Heart left ventricle (tissue), 16 donors: Measurements from ENCODE around the gene KRTAP10-8. TPM values are rescaled to one million over a fixed set of nuclear protein-coding genes. Genes with fewer than 3 reads are reported as not detected.
"Not testable (repeated sequence)": the region's sequence is repeated elsewhere in the genome, so short reads cannot be mapped to it uniquely, and the experiment has no call there.

ENCODE experiments used
- ATAC-seq, 4 donors: fragments of 200-7000 bp; cut with Tn5 transposase; one replicate each; pipeline ENCODE4 v1.9.1; 2020 to 2022; ENCODE audit warnings: moderate library complexity in 4 of 4, mild to moderate bottlenecking in 3 of 4, moderate number of reproducible peaks in 1 of 4
- DNase-seq, 5 donors: peaks; one replicate each; pipeline ENCODE4 v3.0.0-alpha.2; 2020
- H3K27ac ChIP-seq, 12 donors: fragments of 200-600 bp; sonication (generic) in 4 of 12; one replicate each; pipeline versions ENCODE4 v1.5.0 to v1.8.0; 2016 to 2022; ENCODE audit warnings: mild to moderate bottlenecking in 2 of 12
- H3K27me3 ChIP-seq, 9 donors: fragments of 200-600 bp; sonication (generic) in 2 of 9; one replicate each; pipeline versions ENCODE4 v1.5.1 to v1.8.0; 2016 to 2022; ENCODE audit warnings: mild to moderate bottlenecking in 3 of 9
- H3K36me3 ChIP-seq, 9 donors: fragments of 200-600 bp; sonication (generic) in 2 of 9; one replicate each; pipeline versions ENCODE4 v1.5.0 to v1.8.0; 2018 to 2022; ENCODE audit warnings: mild to moderate bottlenecking in 2 of 9
- H3K4me1 ChIP-seq, 12 donors: fragments of 200-600 bp; sonication (generic) in 4 of 12; one replicate each; pipeline versions ENCODE4 v1.5.0 to v1.8.0; 2016 to 2022; ENCODE audit warnings: mild to moderate bottlenecking in 3 of 12
- H3K4me3 ChIP-seq, 12 donors: fragments of 200-600 bp; sonication (generic) in 4 of 12; one replicate each; pipeline versions ENCODE4 v1.5.0 to v1.8.0; 2017 to 2022; ENCODE audit warnings: mild to moderate bottlenecking in 9 of 12, moderate library complexity in 4 of 12
- H3K9me3 ChIP-seq, 12 donors: fragments of 200-600 bp; sonication (generic) in 4 of 12; one replicate each; pipeline versions ENCODE4 v1.5.0 to v1.8.0; 2016 to 2022; ENCODE audit warnings: mild to moderate bottlenecking in 1 of 12
- POLR2A ChIP-seq, 2 donors: fragments of 450-650 bp; IDR thresholded peaks; one replicate each; pipeline ENCODE4 v1.6.1; 2017; ENCODE audit warnings: antibody characterized with exemption in 2 of 2, mild to moderate bottlenecking in 2 of 2, moderate library complexity in 2 of 2
- WGBS, 4 donors: extraction: QIAGEN DNeasy Blood & Tissue Kit in 2 of 4; methylation state at CpG; one replicate each; pipeline versions ENCODE4 v1.1.5 to v1.1.7; 2013 to 2018; 5-methylcytosine and 5-hydroxymethylcytosine counted together
- intact Hi-C, 10 donors: fragments of 100-400 bp; cut with DNase I; formaldehyde crosslinking; loops; one replicate each; pipeline versions ENCODE4 v1.11.1 to v1.14.2; 2022
- polyA plus RNA-seq, 2 donors: library from polyadenylated mRNA; stranded (reverse); fragments of 200-250 nt; gene quantifications; one replicate each; pipeline ENCODE4 v1.2.3, GENCODE V29; 2013
- total RNA-seq, 9 donors: library from RNA; depleted of rRNA in 2 of 9; stranded (reverse); fragments of >200 nt in 2 of 9; fragmentation: NEBNext Ultra II Directional in 3 of 9; extraction: Animal tissue kit (Norgen Biotek cat#: 25700) in 3 of 9; gene quantifications; one replicate each; pipeline versions ENCODE4 v1.1.0 to v1.2.4, GENCODE V29; 2016 to 2023
- TF ChIP-seq, protein P1 (sequence below), 12 donors: fragments of 200-600 bp; sonication (generic) in 4 of 12; IDR thresholded peaks; one replicate each; pipeline versions ENCODE4 v1.5.0 to v1.8.0; 2018 to 2022; ENCODE audit warnings: antibody characterized with exemption in 12 of 12, mild to moderate bottlenecking in 5 of 12
- donor health status: ischemic (EF 13 %, LVEDD 7.1; RV severe dilation, severe dysfunction).
- donor health status: healthy with polysubstance abuse.
- donor health status: DM: no; HTN: yes; CAD: no.
- donor health status: DM: no; HTN: no; CAD: no.
- donor health status: ischemic (EF 25% LVEDD 6.9; RV normal size, moderate dysfunction).
- donor health status: ischemic (EF 25% LVEDD 5.7; RV mildly dilated, moderate dysfunction).
- donor health status: healthy.
- donor health status: DM: yes; HTN: yes; CAD: no.
- donor health status: ischemic (EF 35%, LVEDD 5.7; RV mildly dilated, moderate dysfunction).
- donor health status: nonischemic (EF 11% LVEDD 7.7; RV severe dilation, severe dysfunction).
- donor health status: DM: yes; HTN: yes; CAD: no.
- donor health status: PGD.
- donor health status: ischemic (EF 29% LVEDD 5.4; RV normal size, mild dysfunction).
- donor health status: nonischemic (EF 23%, LVEDD 6.1; RV moderate dilation, normal function).

Gene KRTAP10-8
- total and polyA plus RNA-seq, 11 donors = not detected

GRCh38 chr21:44606495-44606894 is 5.4 kb upstream of the KRTAP10-8 start:
- Histone ChIP-seq H3K9me3 (peaks cover 0 to 33% (median 6%) of the 10 kb centered on the region in 12 donors), H3K4me1 (no peaks in the 10 kb centered on the region), H3K27ac (no peak overlapping the region), H3K4me3 (no peak overlapping the region), H3K36me3 (no peaks in the 10 kb centered on the region), H3K27me3 (peaks cover 0 to 11% (median 0%) of the 10 kb centered on the region in 9 donors)
- 69 to 77% (median 73%) methylated on average over 4 of the region's 4 CpGs for WGBS, 4 donors
- TF ChIP-seq POLR2A (IDR thresholded peaks at IDR 0.05) = no peak
- TF ChIP-seq, protein P1, sequence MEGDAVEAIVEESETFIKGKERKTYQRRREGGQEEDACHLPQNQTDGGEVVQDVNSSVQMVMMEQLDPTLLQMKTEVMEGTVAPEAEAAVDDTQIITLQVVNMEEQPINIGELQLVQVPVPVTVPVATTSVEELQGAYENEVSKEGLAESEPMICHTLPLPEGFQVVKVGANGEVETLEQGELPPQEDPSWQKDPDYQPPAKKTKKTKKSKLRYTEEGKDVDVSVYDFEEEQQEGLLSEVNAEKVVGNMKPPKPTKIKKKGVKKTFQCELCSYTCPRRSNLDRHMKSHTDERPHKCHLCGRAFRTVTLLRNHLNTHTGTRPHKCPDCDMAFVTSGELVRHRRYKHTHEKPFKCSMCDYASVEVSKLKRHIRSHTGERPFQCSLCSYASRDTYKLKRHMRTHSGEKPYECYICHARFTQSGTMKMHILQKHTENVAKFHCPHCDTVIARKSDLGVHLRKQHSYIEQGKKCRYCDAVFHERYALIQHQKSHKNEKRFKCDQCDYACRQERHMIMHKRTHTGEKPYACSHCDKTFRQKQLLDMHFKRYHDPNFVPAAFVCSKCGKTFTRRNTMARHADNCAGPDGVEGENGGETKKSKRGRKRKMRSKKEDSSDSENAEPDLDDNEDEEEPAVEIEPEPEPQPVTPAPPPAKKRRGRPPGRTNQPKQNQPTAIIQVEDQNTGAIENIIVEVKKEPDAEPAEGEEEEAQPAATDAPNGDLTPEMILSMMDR (IDR thresholded peaks at IDR 0.05) = no peak
- intact Hi-C loops = no loop called here
- DNase-seq = no peak
- ATAC-seq = no peak

DNA sequence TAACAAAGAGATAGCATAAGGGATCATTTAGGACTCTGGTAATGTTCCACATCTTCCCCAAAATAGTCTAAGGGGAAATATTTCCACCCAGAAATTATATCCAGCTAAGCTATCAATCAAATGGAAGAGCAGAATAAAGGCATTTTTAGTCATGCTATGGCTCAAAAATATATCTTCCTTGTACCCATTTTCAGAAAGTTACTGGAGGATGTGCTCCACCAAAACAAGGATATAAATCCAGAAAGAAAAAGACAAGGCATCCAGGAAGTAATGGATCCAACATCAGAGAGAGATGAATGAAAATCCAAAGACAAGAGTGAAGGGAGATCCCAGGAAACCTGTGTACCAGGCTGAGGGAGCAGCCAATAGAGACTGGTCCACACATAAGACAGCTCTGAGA is 2.7 kb upstream of the KRTAP10-8 start:
- H3K4me1 ChIP-seq = no peaks in the 10 kb centered on the region
- peaks cover 0 to 7% (median 0%) of the 10 kb centered on the region in 9 donors for H3K27me3 ChIP-seq
- ATAC-seq (no peak), DNase-seq (no peak)
- TF ChIP-seq, protein P1 (IDR thresholded peaks at IDR 0.05) = no peak
- TF ChIP-seq POLR2A (IDR thresholded peaks at IDR 0.05) = no peak
- H3K9me3 ChIP-seq = peaks cover 0 to 37% (median 6%) of the 10 kb centered on the region in 12 donors
- no peak overlapping the region for H3K4me3 ChIP-seq
- no peak overlapping the region for H3K27ac ChIP-seq
- intact Hi-C loops = no loop called here
- no peaks in the 10 kb centered on the region for H3K36me3 ChIP-seq

DNA sequence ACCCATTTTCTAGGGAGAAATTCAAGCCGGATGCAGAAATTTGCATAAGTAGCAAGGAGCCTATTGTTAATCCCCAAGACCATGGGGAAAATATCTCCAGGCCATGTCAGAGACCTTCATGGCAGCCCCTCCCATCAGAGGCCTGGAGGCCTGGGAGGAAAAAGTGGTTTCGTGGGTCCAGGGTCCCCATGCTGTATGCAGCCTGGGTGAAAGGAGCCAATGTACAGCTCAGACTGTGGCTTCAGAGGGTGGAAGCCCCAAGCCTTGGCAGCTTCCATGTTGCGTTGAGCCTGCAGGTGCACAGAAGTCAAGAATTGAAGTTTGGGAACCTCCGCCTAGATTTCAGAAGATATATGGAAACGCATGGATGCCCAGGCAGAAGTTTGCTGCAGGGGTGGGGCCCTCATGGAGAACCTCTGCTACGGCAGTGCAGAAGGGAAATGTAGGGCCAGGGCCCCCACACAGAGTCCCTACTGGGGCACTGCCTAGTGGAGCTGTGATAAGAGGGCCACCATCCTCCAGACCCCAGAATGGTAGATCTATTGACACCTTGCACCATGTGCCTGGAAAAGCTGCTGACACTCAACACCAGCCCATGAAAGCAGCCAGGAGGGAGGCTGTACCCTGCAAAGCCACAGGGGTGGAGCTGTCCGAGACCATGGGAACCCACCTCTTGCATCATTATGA is 1.6 kb upstream of the KRTAP10-8 start:
- H3K27ac ChIP-seq, H3K4me3 ChIP-seq, H3K4me1 ChIP-seq, intact Hi-C loops, H3K36me3 ChIP-seq, ATAC-seq, DNase-seq, H3K27me3 ChIP-seq: not testable (repeated sequence)
- peaks cover 0 to 37% (median 6%) of the 10 kb centered on the region in 12 donors for H3K9me3 ChIP-seq
- WGBS, 4 donors = 86 to 98% (median 91%) methylated on average over 7 of the region's 7 CpGs

DNA sequence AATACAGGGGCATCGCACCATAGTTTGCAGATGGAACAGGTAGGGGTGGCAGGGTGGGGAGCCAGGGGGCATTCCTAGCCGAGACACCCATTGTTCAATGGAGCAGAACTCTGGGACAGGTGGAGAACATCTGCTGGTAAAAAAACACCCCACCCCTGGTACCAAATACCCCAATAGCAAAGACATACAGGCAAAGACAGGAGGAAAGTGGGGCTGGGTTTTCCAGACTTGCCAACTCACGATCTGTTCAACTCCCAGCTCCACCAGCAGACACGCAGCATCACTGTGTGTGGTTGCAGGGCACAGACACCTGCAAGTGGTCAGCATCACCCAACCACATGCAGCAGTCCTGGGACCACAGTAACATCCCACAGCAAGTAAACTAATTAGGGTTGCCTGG is 328 bp upstream of the KRTAP10-8 start:
- DNase-seq (no peak), ATAC-seq (no peak)
- TF ChIP-seq, protein P1 (IDR thresholded peaks at IDR 0.05) = no peak
- TF ChIP-seq POLR2A (IDR thresholded peaks at IDR 0.05) = no peak
- no peak overlapping the region for H3K4me3 ChIP-seq
- no peaks in the 10 kb centered on the region for H3K36me3 ChIP-seq
- no peaks in the 10 kb centered on the region for H3K4me1 ChIP-seq
- peaks cover 0 to 5% (median 0%) of the 10 kb centered on the region in 9 donors for H3K27me3 ChIP-seq
- intact Hi-C loops = no loop called here
- whole genome bisulfite sequencing, 4 donors = 76 to 89% (median 86%) methylated on average over 4 of the region's 4 CpGs
- no peak overlapping the region for H3K27ac ChIP-seq
- H3K9me3 ChIP-seq = peaks cover 0 to 36% (median 6%) of the 10 kb centered on the region in 12 donors
